ENCODE data around the gene EXT2. TPM values are rescaled to one million over a fixed set of nuclear protein-coding genes. Genes with fewer than 3 reads are reported as not detected.

Gene EXT2
- total and polyA plus RNA-seq, 7 donors, result 11.0 to 23.5 (median 21.4) TPM

DNA sequence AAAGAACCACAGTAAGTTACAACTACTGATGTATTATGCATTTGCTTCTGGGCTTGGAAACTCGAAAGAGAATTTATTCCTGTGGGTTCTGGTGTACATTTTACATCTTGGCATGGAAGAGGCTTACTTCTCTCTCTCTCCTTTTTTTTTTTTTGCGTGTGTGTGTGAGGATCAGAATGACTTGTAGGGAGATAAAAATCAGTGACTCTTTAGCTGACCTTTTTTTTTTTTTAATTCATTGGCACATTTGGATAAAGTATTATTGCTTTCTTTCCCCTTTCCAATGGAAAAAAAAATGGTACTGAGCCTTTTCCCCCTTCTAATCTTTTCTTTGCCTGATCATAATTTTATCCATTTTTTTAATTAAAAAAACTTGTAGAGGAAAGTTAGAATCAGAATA is 43.5 kb downstream of the EXT2 start:
- Histone ChIP-seq H3K27ac (no peak overlapping the region), H3K27me3 (ENCODE audit: insufficient read depth in 3 of 3, low read length in 2 of 3) (no peaks in the 10 kb centered on the region), H3K4me1 (peaks cover 26% of the 10 kb centered on the region), H3K9me3 (no peaks in the 10 kb centered on the region), H3K36me3 (ENCODE audit: insufficient read depth in 1 of 2, low read depth in 1 of 2) (peaks cover 3 to 7% of the 10 kb centered on the region in 2 donors), H3K4me3 (no peak overlapping the region)
- TF ChIP-seq CTCF (IDR thresholded peaks at IDR 0.05), result no peak
- ATAC-seq (no peak), DNase-seq (no peak)
- 62 to 79% (median 77%) methylated on average over 2 of the region's 2 CpGs for WGBS, 3 donors
- intact Hi-C loops (cut with DNase I), result loop anchor here (10.0 kb wide), 2 partner anchors 146 to 396 kb away; no protein-coding TSS in a partner anchor

GRCh38 chr11:44139565-44140330 is 44.3 kb downstream of the EXT2 start:
- Histone ChIP-seq H3K36me3 (ENCODE audit: insufficient read depth in 1 of 2, low read depth in 1 of 2) (peaks cover 3% of the 10 kb centered on the region in 2 donors), H3K27ac (no peak overlapping the region), H3K27me3 (ENCODE audit: insufficient read depth in 3 of 3, low read length in 2 of 3) (no peaks in the 10 kb centered on the region), H3K9me3 (no peaks in the 10 kb centered on the region), H3K4me1 (peaks cover 34% of the 10 kb centered on the region), H3K4me3 (no peak overlapping the region)
- 44 to 64% (median 51%) methylated on average over 13 of the region's 13 CpGs for WGBS, 3 donors
- no peak for DNase-seq
- intact Hi-C loops (cut with DNase I), result loop anchor here (10.0 kb wide), 2 partner anchors 145 to 395 kb away; no protein-coding TSS in a partner anchor
- no peak for TF ChIP-seq CTCF (IDR thresholded peaks at IDR 0.05)
- peak in 2 of 4 donors; percentile 31 to 33 for ATAC-seq

GRCh38 chr11:44140372-44140771 is 44.9 kb downstream of the EXT2 start:
- no peak overlapping the region for H3K4me3 ChIP-seq
- DNase-seq, result no peak
- no peak for ATAC-seq
- H3K27me3 ChIP-seq (ENCODE audit: insufficient read depth in 3 of 3, low read length in 2 of 3), result no peaks in the 10 kb centered on the region
- intact Hi-C loops (cut with DNase I), result no loop called here
- no peak overlapping the region for H3K27ac ChIP-seq
- peaks cover 0 to 3% of the 10 kb centered on the region in 2 donors for H3K36me3 ChIP-seq (ENCODE audit: insufficient read depth in 1 of 2, low read depth in 1 of 2)
- 26 to 57% (median 35%) methylated on average over 1 of the region's 1 CpG for WGBS, 3 donors
- H3K9me3 ChIP-seq, result no peaks in the 10 kb centered on the region
- TF ChIP-seq CTCF (IDR thresholded peaks at IDR 0.05), result no peak
- H3K4me1 ChIP-seq, result peaks cover 40% of the 10 kb centered on the region

GRCh38 chr11:44140805-44141204 is 45.3 kb downstream of the EXT2 start:
- no peak for TF ChIP-seq CTCF (IDR thresholded peaks at IDR 0.05)
- H3K4me3 ChIP-seq, result no peak overlapping the region
- H3K36me3 ChIP-seq (ENCODE audit: insufficient read depth in 1 of 2, low read depth in 1 of 2), result peaks cover 0 to 3% of the 10 kb centered on the region in 2 donors
- ATAC-seq, result no peak
- H3K27me3 ChIP-seq (ENCODE audit: insufficient read depth in 3 of 3, low read length in 2 of 3), result no peaks in the 10 kb centered on the region
- H3K4me1 ChIP-seq, result peaks cover 40% of the 10 kb centered on the region
- WGBS, 3 donors, result 56 to 90% (median 89%) methylated on average over 1 of the region's 1 CpG
- intact Hi-C loops (cut with DNase I), result no loop called here
- H3K9me3 ChIP-seq, result no peaks in the 10 kb centered on the region
- no peak overlapping the region for H3K27ac ChIP-seq
- no peak for DNase-seq

Data from psoas muscle (tissue), 8 donors.